NT2/D1 (cell line): ENCODE measurements around the gene FIBCD1.

Source experiments
- DNase-seq: peaks from one replicate; pipeline ENCODE4 v3.0.0-alpha.2; 2011; ENCODE audit warnings: low read depth, low spot score
- H3K27me3 ChIP-seq: 2 replicates; pipeline ENCODE4 v1.6.0; 2011; ENCODE audit warnings: mild to moderate bottlenecking; ENCODE audit not compliant: insufficient read length, insufficient read depth
- H3K36me3 ChIP-seq: 2 replicates; pipeline ENCODE4 v1.6.1; 2011; ENCODE audit warnings: mild to moderate bottlenecking, low read length, mixed read lengths; ENCODE audit not compliant: insufficient read depth, insufficient read length
- H3K4me1 ChIP-seq: 2 replicates; pipeline ENCODE4 v1.5.1; 2011; ENCODE audit not compliant: insufficient read depth, insufficient read length
- H3K4me3 ChIP-seq: 2 replicates; pipeline ENCODE4 v1.5.1; 2011; ENCODE audit warnings: low read depth; ENCODE audit not compliant: insufficient read length
- H3K9ac ChIP-seq: 2 replicates; pipeline ENCODE4 v1.6.0; 2011; ENCODE audit warnings: low read depth; ENCODE audit not compliant: insufficient read length
- H3K9me3 ChIP-seq: 2 replicates; pipeline ENCODE4 v1.5.1; 2011; ENCODE audit warnings: mild to moderate bottlenecking, low read length; ENCODE audit not compliant: insufficient read depth
- SUZ12 ChIP-seq: IDR thresholded peaks from 2 replicates; pipeline ENCODE4 v1.6.1; 2011; ENCODE audit not compliant: insufficient read length, insufficient read depth; ENCODE audit errors: extremely low read depth
- YY1 ChIP-seq: IDR thresholded peaks from 2 replicates; pipeline ENCODE4 v1.6.1; 2011; ENCODE audit not compliant: insufficient read length, insufficient read depth
- ZNF274 ChIP-seq: IDR thresholded peaks from 2 replicates; pipeline ENCODE4 v1.6.1; 2011; ENCODE audit warnings: mild to moderate bottlenecking, low read depth, low read length

FIBCD1 gene

GRCh38 chr9:130927995-130928900, 10.8 kb downstream of the FIBCD1 start:
- no peaks in the 10 kb centered on the region for H3K36me3 ChIP-seq
- TF ChIP-seq SUZ12: no peak
- TF ChIP-seq YY1: no peak
- no peak for TF ChIP-seq ZNF274
- no peaks in the 10 kb centered on the region for H3K27me3 ChIP-seq
- H3K9ac ChIP-seq: no peak overlapping the region
- no peaks in the 10 kb centered on the region for H3K9me3 ChIP-seq
- no peak for DNase-seq
- H3K4me3 ChIP-seq: no peak overlapping the region
- H3K4me1 ChIP-seq: peaks cover 25% of the 10 kb centered on the region

DNA sequence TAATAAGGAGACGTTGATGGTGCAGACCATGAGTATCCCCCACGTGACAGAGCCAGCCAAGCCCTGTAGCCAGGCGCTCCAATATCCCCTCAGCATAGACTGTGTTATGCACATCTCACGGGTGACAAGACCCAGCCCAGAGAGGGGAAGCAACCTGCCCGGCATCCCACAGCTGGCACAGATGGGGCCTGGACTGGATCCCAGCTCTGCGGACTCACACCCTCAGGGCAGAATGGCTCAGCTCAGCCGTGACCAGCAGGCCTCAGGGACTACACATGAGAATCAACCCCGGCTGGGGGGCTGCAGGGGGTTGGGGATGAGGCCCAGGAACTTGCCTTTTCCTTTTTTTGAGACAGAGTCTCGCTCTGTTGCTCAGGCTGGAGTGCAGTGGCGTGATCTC, 11.7 kb downstream of the FIBCD1 start:
- no peak for TF ChIP-seq SUZ12
- no peak for TF ChIP-seq ZNF274
- no peak for TF ChIP-seq YY1
- no peak for DNase-seq
- Histone ChIP-seq H3K4me1 (peaks cover 25% of the 10 kb centered on the region), H3K4me3 (no peak overlapping the region), H3K27me3 (no peaks in the 10 kb centered on the region), H3K9me3 (no peaks in the 10 kb centered on the region), H3K9ac (no peak overlapping the region), H3K36me3 (no peaks in the 10 kb centered on the region)

GRCh38 chr9:130925050-130925678, 13.9 kb downstream of the FIBCD1 start:
- H3K27me3 ChIP-seq: no peaks in the 10 kb centered on the region
- H3K4me3 ChIP-seq: no peak overlapping the region
- no peaks in the 10 kb centered on the region for H3K36me3 ChIP-seq
- H3K4me1 ChIP-seq: peaks cover 25% of the 10 kb centered on the region
- H3K9ac ChIP-seq: no peak overlapping the region
- no peak for DNase-seq
- TF ChIP-seq ZNF274: no peak
- TF ChIP-seq SUZ12: no peak
- no peak for TF ChIP-seq YY1
- H3K9me3 ChIP-seq: no peaks in the 10 kb centered on the region

DNA sequence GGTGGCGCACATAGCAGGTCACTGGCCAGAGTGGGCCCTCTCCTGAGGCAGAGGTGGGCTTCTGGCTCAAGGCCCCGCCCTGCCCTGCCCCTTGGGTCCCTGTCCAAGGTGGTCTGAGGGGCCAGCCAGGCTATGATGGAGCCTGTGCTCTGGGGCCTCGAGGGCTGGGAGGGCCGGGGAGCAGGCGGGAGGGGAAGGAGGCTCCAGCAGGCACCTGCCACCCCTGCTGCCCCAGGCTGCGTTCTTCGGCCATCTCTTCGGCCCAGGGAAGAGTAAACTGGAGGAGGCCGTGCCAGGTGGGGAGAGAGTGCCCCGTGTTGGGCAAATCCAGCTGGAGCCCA, 14.6 kb downstream of the FIBCD1 start:
- no peaks in the 10 kb centered on the region for H3K27me3 ChIP-seq
- H3K9ac ChIP-seq: peak overlapping the region; percentile 57
- DNase-seq: no peak
- no peaks in the 10 kb centered on the region for H3K36me3 ChIP-seq
- H3K4me1 ChIP-seq: peaks cover 27% of the 10 kb centered on the region
- TF ChIP-seq YY1: no peak
- no peak for TF ChIP-seq ZNF274
- no peak for TF ChIP-seq SUZ12
- H3K4me3 ChIP-seq: no peak overlapping the region
- no peaks in the 10 kb centered on the region for H3K9me3 ChIP-seq

DNA sequence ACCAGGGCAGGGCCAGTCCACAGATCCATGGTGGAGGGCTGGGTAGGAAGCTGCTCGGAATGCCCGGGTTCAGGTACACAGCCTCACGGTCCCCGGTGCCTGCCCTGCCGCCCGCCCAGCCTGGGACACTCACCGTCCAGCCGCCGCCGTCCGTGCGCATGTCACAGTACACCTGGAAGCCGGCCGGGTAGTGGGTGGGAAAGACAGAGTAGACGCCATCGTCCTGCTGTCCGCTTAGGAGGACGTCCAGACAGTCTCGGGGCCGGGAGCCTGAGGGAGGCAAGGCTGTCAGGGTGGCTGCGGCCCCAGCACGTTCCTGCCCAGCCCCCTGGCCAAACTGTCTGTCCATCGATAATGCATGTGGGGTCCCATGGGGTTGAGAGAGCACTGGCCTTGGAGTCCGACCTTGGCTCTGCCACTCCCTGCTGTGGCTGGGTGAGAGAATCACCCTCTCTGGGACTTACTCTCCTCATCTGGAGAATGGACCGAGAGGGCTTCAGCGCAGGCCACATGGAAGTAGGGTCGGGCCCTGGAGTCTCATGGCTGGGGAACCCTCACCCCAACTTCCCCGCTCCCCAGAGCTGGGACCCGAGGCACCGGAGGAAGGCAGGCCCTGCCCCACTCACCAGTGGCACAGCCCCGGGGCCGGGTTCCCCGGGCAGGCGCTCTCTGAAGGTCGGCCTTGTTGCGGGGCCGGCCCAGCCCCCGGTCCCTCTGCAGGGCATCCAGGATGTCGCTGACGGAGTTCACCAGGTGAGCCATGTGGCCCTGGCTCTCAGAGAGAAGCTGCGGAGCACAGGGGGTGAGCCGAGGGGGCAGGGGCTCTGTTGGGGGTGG, 15.2 kb downstream of the FIBCD1 start:
- TF ChIP-seq ZNF274 (no peak), YY1 (no peak)
- Histone ChIP-seq H3K27me3 (no peaks in the 10 kb centered on the region), H3K4me1 (peaks cover 31% of the 10 kb centered on the region), H3K9ac (peak overlapping the region; percentile 58), H3K4me3 (no peak overlapping the region), H3K36me3 (no peaks in the 10 kb centered on the region), H3K9me3 (no peaks in the 10 kb centered on the region)
- no peak for DNase-seq

GRCh38 chr9:130922893-130923610, 16.0 kb downstream of the FIBCD1 start:
- Histone ChIP-seq H3K27me3 (no peaks in the 10 kb centered on the region), H3K4me1 (peaks cover 28% of the 10 kb centered on the region), H3K9ac (peak overlapping the region; percentile 58), H3K9me3 (no peaks in the 10 kb centered on the region), H3K4me3 (no peak overlapping the region), H3K36me3 (no peaks in the 10 kb centered on the region)
- TF ChIP-seq SUZ12 (no peak), ZNF274 (no peak), YY1 (no peak)
- no peak for DNase-seq
